OCI-LY7 (cell line): ENCODE results near the gene SLC66A2.

Source experiments
- CTCF ChIP-seq: fragments of 200-600 bp; sonication (generic); conservative IDR thresholded peaks from 2 replicates; pipeline ENCODE4 v1.5.1; 2014; ENCODE audit warnings: mild to moderate bottlenecking, antibody characterized with exemption, low read length, moderate library complexity, mixed read lengths
- EZH2phosphoT487 ChIP-seq: fragments of 200-600 bp; sonication (generic); IDR thresholded peaks from 2 replicates; pipeline ENCODE4 v1.6.1; 2018; ENCODE audit warnings: low read depth, borderline replicate concordance, mild to moderate bottlenecking, mixed run types, antibody characterized with exemption, low read length, moderate library complexity, mixed read lengths

- TF ChIP-seq CTCF (no peak), EZH2phosphoT487 (no peak)
These were observed 75.5 kb downstream of the SLC66A2 start for GRCh38 chr18:79875931-79876461.
